ENCODE data around the gene DNAJC8.

DNA sequence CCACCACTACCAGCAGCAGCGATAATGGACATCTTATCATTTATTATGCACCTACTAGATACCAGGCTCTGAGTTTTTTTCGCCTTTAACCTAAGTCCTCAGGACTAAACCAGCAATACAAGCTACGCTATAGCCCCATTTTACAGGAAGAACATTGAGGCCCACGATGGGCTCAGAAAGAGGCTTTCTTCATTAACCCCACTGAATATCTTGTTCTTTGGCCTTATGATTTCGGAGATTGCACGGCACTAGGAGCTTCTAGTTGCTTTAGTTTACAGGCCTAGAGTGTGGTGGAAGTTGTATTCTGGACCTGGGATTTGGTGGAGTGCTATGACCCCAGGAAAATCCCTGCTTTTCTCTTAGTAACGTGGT, 28.0 kb upstream of the DNAJC8 start:
- TF ChIP-seq, protein P1, sequence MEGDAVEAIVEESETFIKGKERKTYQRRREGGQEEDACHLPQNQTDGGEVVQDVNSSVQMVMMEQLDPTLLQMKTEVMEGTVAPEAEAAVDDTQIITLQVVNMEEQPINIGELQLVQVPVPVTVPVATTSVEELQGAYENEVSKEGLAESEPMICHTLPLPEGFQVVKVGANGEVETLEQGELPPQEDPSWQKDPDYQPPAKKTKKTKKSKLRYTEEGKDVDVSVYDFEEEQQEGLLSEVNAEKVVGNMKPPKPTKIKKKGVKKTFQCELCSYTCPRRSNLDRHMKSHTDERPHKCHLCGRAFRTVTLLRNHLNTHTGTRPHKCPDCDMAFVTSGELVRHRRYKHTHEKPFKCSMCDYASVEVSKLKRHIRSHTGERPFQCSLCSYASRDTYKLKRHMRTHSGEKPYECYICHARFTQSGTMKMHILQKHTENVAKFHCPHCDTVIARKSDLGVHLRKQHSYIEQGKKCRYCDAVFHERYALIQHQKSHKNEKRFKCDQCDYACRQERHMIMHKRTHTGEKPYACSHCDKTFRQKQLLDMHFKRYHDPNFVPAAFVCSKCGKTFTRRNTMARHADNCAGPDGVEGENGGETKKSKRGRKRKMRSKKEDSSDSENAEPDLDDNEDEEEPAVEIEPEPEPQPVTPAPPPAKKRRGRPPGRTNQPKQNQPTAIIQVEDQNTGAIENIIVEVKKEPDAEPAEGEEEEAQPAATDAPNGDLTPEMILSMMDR (conservative IDR thresholded peaks at IDR 0.05 in 1 of 2, IDR thresholded peaks at IDR 0.05 in 1 of 2; ENCODE audit: extremely low read depth in 1 of 2, insufficient read depth in 1 of 2, low read depth in 1 of 2, low read length in 2 of 2), result no peak
- no peak for TF ChIP-seq EZH2 (IDR thresholded peaks at IDR 0.05; ENCODE audit: borderline replicate concordance, low read length)

Measured in mammary epithelial cell (primary cell).